D721Med (cell line): Measurements from ENCODE around the gene FCN3.

Source experiments
- DNase-seq: peaks from one replicate; pipeline ENCODE4 v3.0.0; 2011; ENCODE audit warnings: low spot score; ENCODE audit not compliant: insufficient read length
- FAIRE-seq: peaks from 2 replicates; lab custom pipeline; 2011; peaks lifted over from hg19 to GRCh38; lab: Jason Lieb, UNC
- CTCF ChIP-seq: IDR thresholded peaks from 2 replicates; pipeline ENCODE4 v1.5.1; 2012; ENCODE audit warnings: mild to moderate bottlenecking, control low read depth; ENCODE audit not compliant: insufficient read depth; ENCODE audit errors: missing control alignments

FCN3 gene

GRCh38 chr1:27374362-27375086, at the start of gene FCN3:
Gene FCN3 (minus strand): TSS chr1:27374824. CDS start chr1:27374818, 6 bp downstream.
- no peak for DNase-seq
- FAIRE-seq, result no peak
- TF ChIP-seq CTCF, result no peak

GRCh38 chr1:27423709-27424108, 49.1 kb upstream of the FCN3 start:
- DNase-seq (no peak), FAIRE-seq (no peak)
- no peak for TF ChIP-seq CTCF

GRCh38 chr1:27418326-27419185, 43.9 kb upstream of the FCN3 start:
- DNase-seq (no peak), FAIRE-seq (no peak)
- TF ChIP-seq CTCF, result no peak

- no peak for TF ChIP-seq CTCF
- FAIRE-seq (no peak), DNase-seq (no peak)
Observed at GRCh38 chr1:27417713-27418112, 43.1 kb upstream of the FCN3 start.

GRCh38 chr1:27416387-27417111, 41.9 kb upstream of the FCN3 start:
- DNase-seq (no peak), FAIRE-seq (no peak)
- peak; percentile 46 for TF ChIP-seq CTCF

GRCh38 chr1:27414091-27414490, 39.5 kb upstream of the FCN3 start:
- DNase-seq, result no peak

More at GRCh38 chr1:27414091-27414490, 39.5 kb upstream of the FCN3 start:
- no peak for FAIRE-seq
- TF ChIP-seq CTCF, result no peak
